AG09319 (cell line): ENCODE measurements around the gene RRP15.
"Not testable (repeated sequence)": the region's sequence is repeated elsewhere in the genome, so short reads cannot be mapped to it uniquely, and the experiment has no call there.

Experiments used
- DNase-seq: peaks from one replicate; pipeline ENCODE4 v3.0.0-alpha.2; 2010; ENCODE audit warnings: low read depth; ENCODE audit errors: extremely low read depth
- CTCF ChIP-seq: IDR thresholded peaks from 2 replicates; pipeline ENCODE4 v1.5.1; 2011; ENCODE audit warnings: low read depth, mild to moderate bottlenecking, inconsistent platforms, low read length, moderate library complexity

Gene RRP15

GRCh38 chr1:218317061-218317460 is 32.0 kb downstream of the RRP15 start:
- TF ChIP-seq CTCF: no peak
- no peak for DNase-seq

DNA sequence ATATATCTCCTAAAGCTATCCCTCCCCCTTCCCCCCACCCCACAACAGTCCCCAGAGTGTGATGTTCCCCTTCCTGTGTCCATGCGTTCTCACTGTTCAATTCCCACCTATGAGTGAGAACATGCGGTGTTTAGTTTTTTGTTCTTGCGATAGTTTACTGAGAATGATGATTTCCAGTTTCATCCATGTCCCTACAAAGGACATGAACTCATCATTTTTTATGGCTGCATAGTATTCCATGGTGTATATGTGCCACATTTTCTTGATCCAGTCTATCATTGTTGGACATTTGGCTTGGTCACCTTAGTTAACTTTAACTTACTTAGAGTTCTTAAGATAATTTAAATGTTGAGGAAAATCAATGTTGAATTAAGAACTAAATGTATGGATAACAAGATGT is 35.1 kb downstream of the RRP15 start:
- not testable (repeated sequence) for DNase-seq

DNA sequence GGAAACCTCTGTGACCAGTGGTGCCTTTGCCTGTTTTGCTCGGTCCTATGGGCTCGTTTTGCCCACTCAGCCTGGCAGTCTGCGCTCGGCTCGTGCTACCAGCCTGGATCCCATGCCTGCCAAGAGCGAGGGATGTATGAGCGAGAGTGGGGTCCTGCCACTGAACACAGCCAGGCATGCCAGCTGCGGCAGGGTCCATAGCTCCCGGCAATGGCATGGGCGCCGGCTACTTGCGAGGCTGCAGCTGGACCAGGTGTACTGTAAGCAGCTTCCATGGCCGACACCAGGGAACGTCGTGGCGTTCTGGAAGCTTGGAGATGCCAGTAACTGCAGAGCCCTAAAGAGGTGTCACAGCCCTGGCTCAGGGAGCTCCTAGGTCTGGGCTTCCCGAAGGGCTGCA is 37.7 kb downstream of the RRP15 start:
- no peak for TF ChIP-seq CTCF
- DNase-seq: no peak

GRCh38 chr1:218323568-218324225 is 38.6 kb downstream of the RRP15 start:
- no peak for DNase-seq
- no peak for TF ChIP-seq CTCF

DNA sequence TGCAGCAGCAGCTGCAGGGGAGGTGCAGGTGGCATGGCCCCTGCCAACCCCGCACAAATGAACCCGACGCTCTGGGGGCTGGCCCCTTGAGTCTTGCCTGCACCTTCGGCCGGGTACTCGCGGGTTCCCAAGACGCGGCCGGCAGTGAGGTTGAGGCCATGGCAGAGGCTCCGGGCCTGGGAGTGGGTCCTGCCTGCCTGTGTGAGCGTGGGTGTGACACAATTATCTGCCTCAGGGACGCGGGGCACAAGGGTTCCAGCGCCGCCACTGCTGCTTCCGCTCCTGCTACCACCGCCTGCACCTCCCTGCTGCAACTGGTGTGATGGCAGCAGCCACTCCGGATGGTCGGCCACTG is 39.1 kb downstream of the RRP15 start:
- no peak for TF ChIP-seq CTCF
- DNase-seq: no peak

DNA sequence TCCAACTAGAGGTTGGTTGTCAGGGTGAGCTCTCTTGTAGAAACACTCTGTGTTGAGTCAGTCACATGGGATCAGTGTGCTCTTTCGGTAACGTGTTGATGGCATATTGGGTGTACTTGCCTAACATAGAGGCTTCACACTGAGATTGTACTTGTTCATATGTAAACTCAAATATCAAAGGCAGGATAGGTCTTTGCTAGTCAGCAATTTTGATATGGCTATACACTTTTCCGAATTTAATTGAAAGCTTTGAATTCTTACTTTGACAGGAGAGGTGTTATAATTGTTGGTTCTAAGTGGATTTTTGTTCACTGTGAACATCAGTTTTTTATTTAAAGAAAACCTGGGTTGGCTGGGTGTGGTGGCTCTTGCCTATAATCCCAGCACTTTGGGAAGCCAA is 43.7 kb downstream of the RRP15 start:
- no peak for TF ChIP-seq CTCF
- no peak for DNase-seq

DNA sequence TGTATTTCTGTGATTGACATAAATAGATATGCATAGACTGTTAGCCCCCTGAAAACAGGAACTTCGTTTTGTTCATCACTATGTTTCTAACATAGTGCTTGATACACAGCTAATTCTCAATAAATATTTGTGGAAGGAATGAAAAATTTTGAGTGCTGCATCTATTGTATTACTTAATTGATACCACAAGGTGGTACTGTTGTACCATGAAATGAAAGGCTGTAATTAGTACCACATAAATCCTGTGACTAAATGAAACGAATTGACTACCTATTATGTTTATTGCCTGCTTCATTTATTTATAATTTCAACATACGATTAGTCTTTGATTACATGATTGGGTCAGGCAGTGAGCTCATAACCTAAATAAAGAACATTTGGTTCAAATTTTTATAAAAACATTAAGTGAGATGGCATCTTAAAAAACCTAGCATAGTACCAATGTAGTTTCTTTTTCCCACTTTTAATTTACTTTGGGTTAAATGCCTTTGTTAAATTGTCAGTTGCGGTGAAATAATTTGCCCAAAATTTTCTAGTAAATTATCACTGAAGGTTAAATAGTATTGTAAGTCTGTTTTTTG is 45.0 kb downstream of the RRP15 start:
- peak; percentile 44 for TF ChIP-seq CTCF
- DNase-seq: no peak

GRCh38 chr1:218332416-218332815 is 47.3 kb downstream of the RRP15 start:
- DNase-seq: no peak
- no peak for TF ChIP-seq CTCF
